ENCODE measurements around the gene IRF1.
"Not testable (repeated sequence)": the region's sequence is repeated elsewhere in the genome, so short reads cannot be mapped to it uniquely, and the experiment has no call there.

The IRF1 gene, protein sequence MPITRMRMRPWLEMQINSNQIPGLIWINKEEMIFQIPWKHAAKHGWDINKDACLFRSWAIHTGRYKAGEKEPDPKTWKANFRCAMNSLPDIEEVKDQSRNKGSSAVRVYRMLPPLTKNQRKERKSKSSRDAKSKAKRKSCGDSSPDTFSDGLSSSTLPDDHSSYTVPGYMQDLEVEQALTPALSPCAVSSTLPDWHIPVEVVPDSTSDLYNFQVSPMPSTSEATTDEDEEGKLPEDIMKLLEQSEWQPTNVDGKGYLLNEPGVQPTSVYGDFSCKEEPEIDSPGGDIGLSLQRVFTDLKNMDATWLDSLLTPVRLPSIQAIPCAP

DNA sequence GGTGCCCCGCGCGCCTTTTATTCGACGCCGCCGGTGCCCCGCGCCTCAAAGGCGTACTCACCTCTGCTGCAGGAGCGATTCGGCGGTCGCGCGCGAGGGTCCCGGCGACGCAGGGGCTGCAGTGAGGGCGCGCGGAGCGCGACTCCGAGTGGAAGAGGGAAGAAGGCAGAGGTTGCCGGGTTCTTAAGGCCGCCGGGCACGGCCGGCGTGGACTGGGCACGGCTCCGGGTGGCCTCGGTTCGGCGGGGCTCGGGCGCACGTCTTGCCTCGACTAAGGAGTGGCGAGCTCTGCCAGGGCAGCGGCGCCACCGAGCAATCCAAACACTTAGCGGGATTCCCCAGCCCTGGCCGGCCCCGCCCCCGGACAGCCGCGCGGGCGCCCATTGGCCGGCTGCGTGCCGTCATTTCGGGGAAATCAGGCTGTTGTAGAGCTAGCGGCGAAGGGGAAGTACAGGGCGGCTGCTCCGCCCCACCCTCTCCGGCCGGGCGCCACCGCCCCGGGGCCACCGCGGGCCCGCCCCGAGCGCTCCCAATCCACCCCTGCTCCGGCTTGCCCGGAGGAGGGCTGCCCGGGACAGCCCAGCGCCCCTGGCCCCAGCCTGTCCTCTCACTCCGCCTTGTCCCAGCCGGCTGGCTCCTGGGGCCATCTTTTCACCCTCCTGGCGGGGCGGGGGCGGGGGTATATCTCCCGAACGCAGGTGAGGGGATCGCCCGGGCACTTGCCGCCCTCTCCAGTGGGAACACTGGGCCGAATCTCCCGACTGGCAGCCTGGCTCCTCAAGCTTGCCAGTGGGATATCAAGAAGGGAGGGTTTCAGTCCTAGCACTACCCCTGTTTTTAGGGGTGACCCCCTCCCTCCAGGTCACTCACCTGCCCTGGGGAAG lies at the start of gene IRF1:
IRF1 (minus strand) TSS at position 290 of the 884 bp plus-strand sequence. CDS start 1,295 bp downstream, outside the sequence.
- peak; percentile 98 for DNase-seq

DNA sequence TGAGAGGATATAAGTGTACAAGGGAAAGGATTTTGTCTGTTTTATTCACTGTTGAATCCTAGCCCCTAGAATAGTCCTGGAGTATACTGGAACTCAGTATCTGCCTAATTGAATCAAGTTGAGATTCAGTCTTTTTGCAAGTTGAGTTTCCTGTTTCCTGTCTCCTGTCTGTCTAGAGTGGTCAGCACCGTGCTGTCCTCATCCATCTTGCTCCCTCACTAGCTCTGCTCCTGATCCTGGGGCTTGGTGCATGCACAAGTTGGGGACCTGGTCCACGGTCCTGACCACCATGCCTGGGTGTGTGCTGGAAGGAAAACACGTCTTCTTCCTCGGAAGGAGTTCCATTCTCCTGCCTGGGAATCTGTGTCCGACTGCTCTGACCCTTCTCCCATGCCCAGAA lies 49.6 kb upstream of the IRF1 start:
- DNase-seq = no peak

DNA sequence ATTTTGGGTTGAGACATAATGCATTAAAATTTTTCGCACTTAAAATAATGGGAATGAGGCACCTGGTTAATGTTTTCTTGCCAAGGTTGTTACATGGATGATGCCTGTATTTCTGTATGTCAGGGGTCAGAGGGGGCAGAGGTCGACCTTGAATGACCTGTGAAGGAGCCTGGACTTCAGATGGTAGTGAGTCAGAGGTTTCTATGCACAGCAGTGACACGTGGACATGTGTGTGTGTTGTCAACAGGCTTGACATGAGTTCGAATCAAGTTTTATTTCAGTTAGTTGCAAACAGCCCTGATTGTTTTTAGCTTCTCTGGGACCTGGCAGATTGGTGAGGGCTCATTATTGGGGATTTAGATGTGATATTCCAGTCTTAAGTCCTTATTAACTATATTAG lies 49.1 kb upstream of the IRF1 start:
- no peak for DNase-seq

DNA sequence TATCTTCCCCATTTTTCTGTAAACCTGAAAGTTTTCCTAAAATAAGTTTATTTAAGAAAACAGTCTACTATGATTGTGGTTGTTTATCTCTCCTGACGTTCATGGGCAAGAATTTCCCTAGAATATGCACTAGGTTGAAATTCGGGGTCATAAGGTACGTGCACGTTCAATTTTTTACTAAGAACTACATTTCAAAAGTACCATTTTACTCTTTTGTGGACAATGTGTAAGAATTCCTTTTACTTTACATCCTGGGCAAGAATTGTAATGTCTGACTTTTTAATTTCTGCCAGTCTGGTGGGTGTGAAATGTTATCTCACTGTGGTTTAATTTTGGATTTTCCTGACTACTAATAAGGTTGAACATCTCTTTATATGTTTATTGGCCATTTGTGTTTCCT lies 40.4 kb upstream of the IRF1 start:
- no peak for DNase-seq

DNA sequence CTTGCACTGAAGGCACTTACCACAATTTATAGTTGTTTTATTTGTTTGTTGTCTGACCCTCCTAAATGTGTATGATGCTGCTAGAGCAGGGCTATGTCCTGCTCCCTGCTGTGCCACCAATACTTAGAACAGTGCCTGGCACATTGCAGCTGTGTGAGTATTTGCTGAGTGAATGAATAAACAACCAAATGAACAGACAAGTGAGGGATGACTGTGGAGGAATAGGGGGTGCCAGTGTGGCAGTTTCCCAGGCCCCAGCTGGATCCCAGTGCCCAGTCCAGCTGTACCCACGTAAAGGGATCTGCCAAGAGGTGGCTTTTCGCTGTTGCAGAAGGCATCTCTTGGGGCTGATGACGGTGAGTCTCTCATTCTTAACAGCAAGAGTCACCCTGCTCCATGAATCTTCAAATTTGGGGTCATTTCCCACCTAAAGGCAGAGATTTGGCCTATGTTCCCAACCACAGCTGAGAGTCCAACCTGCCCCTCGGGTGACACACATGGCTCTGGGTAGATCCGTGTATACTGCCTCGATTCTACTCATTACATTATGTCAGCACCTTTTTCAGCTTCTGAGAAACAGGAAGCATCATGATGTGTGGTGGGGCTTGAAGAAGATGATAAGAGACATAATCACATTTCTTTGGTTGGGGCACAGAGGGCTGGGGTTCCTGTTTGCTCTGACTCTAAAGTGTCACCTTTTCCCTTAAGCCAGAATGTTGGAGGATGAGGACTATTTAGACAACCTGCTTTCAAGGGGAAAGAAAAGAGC lies 38.5 kb upstream of the IRF1 start:
- no peak for DNase-seq

DNA sequence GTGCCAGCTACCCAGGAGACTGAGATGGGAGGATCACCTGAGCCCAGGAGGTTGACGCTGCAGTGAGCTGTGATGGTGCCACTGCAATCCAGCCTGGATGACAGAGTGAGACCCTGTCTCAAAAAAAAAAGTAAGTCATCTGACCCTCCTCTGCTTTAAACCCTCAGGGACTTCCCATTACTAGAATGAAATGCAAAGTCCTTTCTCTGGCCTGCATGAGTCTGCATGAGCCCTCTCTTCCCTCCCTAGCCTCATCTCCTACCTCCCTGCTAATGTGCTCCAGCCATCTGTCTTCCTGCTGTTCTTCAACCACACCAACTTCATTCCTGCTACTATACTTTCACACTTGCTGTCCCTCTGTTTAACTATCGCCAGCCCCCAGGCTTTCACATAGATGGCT lies 37.4 kb upstream of the IRF1 start:
- no peak for DNase-seq

DNA sequence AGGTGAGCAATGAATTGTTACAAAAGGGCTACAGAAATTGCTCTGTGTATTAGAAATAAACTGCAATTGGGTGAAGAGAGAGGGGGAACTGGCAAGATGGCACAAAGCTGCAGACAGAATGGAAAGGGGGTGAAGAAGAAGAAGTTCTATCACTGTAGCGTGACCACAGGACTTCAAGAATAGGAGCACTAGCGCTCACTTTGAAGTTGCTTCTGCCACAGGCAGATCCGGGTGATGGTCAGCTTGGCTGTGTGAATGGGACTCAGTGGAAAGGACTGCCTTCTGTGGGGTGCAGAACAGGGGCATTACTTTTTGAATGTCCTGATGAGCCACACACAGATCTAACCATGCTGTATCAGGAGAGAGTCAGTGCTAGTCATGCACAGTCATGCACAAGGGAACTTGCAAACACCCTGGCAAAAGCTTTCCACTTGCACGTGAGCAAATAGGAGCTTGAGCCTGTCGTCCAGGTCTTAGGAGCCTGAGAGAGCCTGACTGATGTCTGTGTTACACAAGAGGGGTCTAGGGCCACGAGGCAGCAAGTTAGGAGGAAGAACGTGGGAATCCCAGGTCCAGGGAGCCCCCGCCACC lies 36.5 kb upstream of the IRF1 start:
- no peak for DNase-seq

DNA sequence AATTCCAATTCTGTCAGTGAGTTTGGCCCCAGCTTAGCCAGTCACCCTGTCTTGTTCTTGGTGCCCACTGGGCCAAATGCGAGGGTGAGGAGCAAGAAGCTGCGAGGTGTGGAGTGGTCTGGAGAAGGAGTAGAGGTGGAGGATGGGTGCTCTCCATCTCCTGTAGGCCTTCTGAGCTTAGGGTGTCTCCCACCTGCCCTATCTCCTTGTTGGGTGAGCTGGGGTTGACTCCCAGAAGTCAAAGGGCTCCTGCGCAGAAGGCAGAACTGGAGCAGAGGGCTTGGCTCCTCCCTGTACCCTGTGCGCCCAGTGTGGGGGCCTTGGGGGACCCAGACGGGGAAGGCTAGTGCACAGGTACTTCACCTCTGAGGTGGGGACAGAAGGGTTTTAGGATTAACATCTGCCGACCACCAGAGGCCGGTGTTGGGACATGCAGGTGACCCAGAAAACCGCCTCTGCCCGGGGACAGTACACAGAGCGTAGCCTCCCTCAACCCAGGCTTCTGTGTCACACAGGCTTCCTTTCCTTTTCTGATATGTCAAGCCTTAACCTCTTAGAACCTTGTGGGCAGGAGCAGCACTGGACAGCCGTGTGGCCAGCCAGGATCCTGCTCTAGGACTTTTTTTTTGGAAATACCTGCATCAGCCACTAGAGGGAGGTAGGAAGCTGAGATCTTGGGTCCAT lies 35.9 kb upstream of the IRF1 start:
- peak; percentile 30 to 38 for DNase-seq

DNA sequence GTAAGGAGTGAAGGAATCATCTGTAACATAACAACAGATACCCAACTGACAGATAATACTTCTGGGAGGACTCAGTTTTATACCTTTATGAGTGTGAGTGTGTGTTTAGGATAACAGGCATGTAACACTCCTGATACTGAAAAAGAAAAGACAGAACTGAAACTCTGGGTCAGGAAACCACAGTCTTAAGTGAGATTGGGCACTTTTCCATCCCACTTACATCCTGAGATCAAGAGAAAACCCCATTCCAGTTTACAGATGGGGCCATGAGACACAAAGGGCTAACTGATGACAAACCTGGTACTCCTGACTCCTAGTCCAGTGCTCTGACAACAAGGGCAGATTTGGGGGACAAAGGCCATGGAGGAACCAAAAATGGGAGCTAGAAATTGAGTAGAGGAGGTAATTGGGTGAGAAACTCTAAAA lies 34.7 kb upstream of the IRF1 start:
- DNase-seq = peak in 1 of 2 donors; percentile 6

DNA sequence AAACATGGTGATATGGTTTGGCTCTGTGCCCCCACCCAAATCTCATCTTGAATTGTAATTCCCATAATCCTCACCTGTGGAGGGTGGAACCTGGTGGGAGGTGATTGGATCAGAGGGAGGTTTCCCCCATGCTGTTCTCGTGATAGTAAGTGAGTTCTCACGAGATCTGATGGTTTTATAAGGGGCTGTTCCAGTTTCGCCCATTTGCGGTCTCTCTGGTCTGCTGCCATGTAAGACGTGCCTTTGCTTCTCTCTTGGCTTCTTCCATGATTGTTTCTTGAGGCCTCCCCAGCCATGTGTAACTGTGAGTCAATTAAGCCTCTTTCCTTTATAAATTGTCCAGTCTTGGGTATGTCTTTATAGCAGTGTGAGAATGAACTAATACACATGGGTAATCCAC lies 34.3 kb upstream of the IRF1 start:
- not testable (repeated sequence) for DNase-seq

DNA sequence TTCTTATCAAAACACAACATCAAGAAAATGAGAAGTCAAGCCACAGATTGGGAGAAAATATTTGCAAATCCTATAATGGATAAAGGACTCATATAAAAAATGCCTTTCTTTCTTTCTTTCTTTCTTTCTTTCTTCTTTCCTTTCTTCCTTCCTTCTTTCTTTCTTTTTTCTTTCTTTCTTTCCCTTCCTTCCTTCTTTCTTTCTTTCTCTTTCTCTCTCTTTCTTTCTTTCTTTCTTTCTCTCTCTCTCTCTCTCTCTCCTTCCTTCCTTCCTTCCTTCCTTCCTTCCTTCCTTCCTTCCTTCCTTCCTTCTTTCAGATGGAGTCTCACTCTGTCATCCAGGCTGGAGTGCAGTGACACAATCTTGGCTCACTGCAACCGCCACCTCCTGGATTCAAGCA lies 31.5 kb upstream of the IRF1 start:
- DNase-seq = not testable (repeated sequence)

DNA sequence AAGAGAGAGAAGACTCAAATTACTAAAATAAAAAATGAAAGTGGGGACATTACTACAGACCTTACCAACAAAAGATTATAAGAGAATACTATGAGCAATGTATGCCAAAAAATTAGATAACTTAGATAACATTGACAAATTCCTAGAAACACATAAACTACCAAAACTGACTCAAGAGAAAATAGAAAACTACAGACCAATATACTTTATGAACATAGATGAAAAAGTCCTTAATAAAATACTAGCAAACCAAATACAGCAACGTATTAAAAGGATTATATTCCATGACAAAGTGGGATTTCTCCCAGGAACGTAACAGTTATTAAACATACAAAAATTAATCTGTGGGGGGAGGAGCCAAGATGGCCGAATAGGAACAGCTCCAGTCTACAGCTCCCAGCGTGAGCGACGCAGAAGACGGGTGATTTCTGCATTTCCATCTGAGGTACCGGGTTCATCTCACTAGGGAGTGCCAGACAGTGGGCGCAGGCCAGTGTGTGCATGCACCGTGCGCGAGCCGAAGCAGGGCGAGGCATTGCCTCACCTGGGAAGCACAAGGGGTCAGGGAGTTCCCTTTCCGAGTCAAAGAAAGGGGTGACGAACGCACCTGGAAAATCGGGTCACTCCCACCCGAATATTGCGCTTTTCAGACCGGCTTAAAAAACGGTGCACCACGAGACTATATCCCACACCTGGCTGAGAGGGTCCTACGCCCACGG lies 23.2 kb upstream of the IRF1 start:
- DNase-seq = not testable (repeated sequence)

DNA sequence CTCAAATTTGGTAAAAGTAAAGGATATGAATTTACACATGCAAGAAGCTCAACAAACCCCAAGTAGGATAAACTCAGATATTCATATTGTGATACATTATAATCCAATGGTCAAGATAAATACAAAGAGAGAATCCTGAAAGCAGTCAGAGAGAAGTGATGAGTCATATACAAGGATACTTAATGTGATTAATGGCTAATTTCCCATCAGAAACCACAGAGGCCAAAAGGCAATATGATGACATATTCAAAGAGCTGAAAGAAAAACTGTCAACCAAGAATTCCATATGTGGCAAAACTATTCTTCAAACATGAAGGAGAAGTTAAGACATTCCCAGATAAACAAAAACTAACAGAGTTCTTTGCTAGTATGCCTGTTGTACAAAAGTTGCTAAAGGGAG lies 19.5 kb upstream of the IRF1 start:
- DNase-seq = no peak

DNA sequence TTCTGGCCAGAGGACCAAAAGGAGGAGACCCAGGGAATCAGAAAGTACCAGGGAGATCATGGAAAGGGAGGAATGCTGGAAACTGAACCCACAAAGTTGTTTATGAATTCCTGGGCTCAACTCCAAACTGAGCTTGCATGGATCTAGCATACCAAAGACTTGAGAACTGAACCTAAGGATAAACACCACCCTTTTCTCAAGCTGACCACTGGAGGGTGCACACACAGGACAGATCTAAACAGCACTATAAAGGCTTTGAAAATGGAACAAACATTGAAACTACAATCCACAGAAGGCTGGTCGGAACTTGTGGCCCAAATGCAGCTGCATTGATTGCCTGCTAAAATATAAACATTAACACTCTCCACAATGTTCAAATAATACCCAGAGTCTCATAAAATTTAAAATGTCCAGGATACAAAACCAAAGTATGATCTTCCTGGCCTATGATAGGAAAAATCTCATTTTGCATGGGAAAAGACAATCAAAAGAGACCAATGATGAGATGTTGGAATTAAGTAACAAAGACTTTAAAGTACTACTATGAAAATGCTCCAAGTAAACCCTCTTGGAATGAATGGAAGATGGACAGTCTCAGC lies 15.6 kb upstream of the IRF1 start:
- DNase-seq = peak in 1 of 2 donors; percentile 14

DNA sequence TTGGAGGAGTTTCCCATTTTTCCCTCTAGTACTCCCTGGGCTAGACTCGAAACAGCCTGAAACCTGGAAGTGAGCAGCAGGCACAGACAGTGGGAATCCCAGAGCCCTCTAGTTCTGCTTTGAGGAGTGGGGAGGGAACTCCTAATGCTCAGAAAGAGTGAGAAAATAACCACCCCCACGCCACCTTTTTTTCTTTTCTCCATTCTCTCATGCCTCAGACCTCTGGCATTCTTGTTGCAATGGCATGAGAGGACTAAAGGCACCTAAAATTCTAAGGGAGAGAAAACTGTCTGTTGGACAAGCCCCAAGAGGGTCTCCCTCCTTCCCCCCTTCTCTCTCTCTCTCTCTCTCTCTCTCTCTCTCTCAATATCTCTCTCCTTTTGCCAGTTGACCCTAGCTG lies 15.1 kb upstream of the IRF1 start:
- no peak for DNase-seq

DNA sequence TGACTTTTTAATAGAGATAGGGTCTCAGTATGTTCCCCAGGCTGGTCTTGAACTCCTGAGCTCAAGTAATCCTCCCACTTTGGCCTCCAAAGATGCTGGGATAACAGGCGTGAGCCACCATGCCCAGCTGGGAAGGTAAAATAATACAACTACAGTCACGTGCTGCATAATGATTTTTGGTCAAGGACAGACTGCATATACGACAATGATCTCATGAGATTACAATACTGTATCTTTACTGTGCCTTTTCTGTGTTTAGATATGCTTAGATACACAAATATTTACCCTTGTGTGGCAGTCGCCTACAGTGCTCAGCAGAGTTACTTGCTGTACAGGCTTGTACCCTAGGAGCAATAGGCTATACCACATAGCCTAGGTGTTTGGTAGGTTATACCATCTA lies 14.2 kb upstream of the IRF1 start:
- no peak for DNase-seq

DNA sequence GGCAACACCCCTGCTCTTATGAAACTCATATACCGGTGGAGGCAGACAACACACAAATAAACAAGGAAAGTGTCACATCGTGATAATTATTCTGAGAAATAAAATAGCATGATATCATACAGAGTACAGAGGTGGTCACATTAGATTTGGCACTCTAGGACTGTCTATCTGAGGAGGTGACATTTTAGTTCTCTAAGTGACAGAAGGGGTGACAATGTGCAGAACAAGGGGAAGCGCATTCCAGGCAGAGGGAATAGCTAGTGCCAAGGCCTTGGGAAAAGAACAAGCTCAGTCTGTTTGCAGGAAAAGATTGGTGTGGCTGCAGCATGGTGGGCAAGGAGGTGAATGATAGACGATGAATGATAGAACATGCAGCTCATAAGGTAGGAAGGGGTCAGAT lies 12.7 kb upstream of the IRF1 start:
- no peak for DNase-seq

DNA sequence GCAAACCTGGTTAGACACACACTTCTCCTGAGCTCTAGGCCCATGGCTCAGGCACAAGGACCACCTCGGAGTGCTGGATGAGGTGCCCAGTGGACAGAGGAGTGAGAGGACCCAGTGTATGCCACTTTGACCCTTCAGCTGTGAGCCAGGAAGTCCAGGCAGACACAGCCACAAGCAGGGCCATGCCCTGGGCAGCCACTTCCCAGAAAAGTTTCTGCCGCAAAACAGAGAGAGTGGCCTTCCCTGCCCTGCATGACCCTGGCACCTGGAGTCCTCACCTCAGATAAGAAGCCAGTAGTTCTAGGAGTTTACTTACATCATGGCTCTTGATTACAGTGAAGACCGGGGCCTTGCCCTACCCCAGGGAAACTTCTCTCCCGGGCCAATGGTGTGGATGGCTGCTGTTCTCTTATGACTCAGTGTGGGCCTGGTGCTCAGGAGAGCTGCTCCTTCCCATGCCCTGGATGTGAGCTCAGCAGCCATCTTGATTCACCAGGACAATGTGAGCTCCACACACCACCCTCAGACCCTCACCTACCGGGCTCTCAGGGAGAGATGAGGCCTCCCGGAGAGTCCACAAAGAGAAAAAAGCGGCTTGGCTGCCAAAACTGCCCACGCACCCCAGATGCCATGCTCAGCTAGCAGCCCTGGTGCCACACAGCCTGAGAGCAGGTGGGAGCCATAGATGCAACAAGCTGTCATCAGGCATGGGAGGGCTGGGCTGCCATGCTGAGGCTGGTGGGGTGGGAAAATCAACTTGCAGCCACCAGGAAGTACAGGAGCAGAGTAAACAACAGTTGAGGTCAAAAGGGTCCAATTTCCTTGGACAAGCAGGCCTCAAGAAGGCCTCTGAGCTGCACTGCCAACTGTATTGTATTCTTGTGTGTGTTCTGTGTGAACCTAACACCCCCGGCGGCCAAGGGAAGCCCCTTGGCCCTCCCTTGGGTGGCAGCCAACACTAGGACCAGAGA lies 11.7 kb upstream of the IRF1 start:
- no peak for DNase-seq

DNA sequence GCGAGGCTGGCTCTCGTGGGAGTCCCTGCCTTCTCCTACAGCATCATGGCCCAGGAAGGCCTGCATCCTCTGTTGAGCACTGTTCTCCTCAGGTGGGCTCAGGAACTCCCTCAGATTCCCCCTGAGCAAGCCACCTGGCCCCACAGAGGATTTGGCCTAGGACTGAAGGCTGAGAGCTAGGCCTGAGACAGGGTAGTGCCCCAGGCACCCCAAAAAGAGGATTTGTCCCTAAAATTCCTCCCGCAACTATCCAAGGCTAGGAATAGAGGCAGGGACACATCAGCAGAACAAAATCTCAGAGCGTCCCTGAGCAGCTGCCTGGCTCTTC lies 11.0 kb upstream of the IRF1 start:
- DNase-seq = no peak

All from stimulated activated CD4-positive, alpha-beta T cell treated with anti-CD3 and anti-CD28 coated beads, Interleukin-2, amount 100 ng/mL, for 24 hours (primary cell).